Dedifferentiated amniotic fluid mesenchymal stem cell (primary cell): ENCODE data around the gene NDUFA7.
"Not testable (repeated sequence)": the region's sequence is repeated elsewhere in the genome, so short reads cannot be mapped to it uniquely, and the experiment has no call there.

Experiments used
- DNase-seq: peaks from one replicate; pipeline ENCODE4 v3.0.0-alpha.2; 2016; ENCODE audit errors: extremely low spot score

NDUFA7 gene

DNA sequence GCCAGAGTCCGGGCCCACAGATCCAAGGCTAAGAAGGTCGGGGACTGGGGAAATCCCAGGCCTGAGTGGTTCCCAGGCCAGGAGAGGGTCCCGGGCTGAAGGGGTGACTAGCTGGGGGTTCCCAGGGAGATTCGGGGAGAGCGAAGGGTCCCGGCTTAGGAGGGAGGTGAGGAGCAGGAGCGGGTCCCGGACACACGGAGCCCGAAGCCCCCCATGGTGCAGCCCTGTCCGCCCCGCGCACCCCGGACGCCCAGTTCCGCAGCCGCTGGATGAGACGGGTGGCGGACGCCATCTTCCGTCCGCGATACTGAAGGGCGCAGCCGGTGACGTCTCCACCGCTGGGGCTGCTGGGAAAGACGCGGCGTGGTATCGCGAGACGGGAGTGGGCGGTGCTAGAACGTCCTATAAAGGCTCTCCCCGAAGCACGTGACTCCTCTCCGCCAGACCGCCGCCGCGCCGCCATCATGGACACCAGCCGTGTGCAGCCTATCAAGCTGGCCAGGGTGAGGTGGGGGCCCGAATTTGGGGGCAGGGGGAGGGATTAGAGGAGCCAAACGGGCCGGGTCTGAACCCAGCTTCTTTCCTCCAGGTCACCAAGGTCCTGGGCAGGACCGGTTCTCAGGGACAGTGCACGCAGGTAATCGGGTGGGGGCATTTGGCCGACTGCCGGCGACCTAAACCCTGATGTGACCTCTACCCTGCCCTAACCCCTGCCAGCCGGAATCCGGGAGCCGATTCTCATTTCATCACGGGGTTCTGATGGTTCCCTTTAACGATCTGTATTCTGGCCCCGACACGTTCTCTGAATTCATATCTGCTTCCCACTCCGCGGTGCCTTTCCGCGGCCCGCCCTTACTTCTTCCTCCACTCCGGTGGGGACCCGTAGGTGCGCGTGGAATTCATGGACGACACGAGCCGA, at the start of gene NDUFA7, which contains the start of gene RPS28:
NDUFA7 (minus strand) TSS at position 309 of the 919 bp plus-strand sequence; CDS start at position 292, 17 bp downstream.
RPS28 (plus strand) TSS at position 430 of the 919 bp plus-strand sequence; CDS start at position 465, 35 bp downstream.
- peak; percentile 96 for DNase-seq

DNA sequence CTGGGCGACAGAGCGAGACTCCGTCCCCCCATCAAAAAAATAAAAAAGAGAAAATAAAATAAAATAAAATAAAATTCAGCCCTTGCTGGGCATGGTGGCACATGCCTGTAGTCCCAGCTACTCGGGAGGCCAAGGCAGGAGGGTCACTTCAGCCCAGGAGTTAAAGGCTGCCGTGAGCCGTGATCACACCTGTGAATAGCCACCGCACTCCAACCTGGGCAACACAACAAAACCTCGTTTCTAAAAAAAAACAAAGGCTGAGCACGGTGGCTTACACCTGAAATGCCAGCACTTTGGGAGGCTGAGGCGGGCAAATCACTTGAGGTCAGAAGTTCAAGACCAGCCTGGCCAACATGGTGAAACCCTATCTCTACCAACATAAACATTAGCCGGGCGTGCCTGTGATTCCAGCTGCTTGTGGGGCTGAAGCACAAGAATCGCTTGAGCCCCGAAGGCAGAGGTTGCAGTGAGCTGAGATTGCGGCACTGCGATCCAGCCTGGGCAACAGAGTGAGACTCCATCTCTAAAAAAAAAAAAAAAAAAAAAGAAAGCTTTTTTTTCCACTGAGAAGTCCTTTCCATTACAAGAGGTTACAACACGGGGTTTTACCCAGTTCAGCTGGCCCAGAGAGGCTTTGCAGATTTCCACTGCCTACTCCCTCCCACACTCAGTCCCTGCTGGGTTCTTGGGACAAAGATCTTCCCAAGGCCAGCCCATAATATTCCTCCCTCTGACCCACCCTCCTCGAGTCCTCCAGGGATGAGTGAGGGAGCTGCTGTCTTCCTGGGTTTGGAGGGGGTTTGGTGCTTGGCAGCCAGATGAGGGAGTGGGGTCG, 49.2 kb upstream of the NDUFA7 start:
- no peak for DNase-seq

GRCh38 chr19:8367327-8368001, 46.3 kb upstream of the NDUFA7 start:
- peak; percentile 93 for DNase-seq

GRCh38 chr19:8366961-8367326, 45.8 kb upstream of the NDUFA7 start:
- peak; percentile 10 for DNase-seq

DNA sequence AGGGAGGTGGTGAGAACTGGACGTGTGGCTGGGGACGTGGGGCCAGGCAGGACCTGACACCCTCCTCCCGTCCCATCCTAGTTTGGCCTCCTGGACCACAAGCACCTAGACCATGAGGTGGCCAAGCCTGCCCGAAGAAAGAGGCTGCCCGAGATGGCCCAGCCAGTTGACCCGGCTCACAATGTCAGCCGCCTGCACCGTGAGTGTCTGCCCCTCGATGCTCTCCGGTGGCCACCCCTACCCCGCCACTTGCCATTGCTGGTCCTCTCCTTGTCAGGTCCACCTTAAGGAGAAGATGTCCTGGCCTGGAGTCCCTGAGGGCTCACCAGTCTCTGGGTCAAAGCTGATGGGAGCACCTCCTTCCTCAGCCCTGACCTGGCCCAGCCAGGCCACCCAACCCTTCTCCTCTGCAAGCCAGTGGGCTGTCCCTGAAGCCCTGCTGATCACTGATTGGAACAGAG, 45.0 kb upstream of the NDUFA7 start:
- DNase-seq, result no peak

DNA sequence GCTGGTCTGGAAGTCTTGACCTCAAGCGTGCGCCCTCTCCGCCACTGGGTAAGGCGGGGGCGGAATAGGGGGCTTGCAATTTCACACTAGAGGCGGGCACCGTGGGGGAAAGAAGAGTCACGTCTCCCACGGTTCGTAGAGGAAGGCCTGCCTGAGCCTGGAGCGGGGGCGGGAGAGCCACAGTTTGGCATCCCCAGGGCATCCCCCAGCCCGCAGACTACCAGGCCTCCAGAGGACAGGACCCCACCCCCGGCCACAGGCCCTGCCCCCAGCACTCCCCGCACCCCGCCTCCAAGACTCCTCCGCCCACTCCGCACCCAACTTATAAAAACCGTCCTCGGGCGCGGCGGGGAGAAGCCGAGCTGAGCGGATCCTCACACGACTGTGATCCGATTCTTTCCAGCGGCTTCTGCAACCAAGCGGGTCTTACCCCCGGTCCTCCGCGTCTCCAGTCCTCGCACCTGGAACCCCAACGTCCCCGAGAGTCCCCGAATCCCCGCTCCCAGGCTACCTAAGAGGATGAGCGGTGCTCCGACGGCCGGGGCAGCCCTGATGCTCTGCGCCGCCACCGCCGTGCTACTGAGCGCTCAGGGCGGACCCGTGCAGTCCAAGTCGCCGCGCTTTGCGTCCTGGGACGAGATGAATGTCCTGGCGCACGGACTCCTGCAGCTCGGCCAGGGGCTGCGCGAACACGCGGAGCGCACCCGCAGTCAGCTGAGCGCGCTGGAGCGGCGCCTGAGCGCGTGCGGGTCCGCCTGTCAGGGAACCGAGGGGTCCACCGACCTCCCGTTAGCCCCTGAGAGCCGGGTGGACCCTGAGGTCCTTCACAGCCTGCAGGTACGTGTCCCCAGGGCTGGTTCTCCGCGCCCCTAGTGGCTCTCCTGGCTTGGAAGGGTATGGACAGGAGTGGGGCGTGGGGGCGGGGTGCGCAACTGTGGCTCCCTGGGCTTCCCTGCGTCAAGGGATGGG, 42.9 kb upstream of the NDUFA7 start, which contains the start of gene ANGPTL4:
ANGPTL4 (plus strand) TSS at position 353 of the 969 bp plus-strand sequence; CDS start at position 520, 167 bp downstream.
- DNase-seq, result peak; percentile 63

- DNase-seq, result peak; percentile 98
These were observed 41.0 kb upstream of the NDUFA7 start for GRCh38 chr19:8361921-8362793.

DNA sequence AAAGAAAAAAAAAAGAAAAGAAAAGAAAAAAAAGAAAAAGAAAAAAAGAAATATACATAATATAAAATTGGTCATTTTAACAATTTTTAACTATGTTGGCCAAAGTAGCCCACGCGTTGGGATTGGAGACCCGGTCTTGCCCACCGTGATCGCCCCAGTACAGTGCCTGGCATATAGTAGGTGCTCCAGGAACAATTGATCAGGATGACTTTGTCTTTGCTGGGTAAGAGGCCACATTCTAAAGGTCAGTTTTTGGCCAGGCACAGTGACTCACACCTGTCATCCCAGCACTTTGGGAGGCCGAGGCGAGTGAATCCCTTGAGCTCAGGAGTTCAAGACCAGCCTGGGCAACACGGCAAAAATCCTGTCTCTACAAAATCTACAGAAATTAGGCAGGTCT, 39.0 kb upstream of the NDUFA7 start:
- peak; percentile 3 for DNase-seq

- no peak for DNase-seq
These were observed 37.8 kb upstream of the NDUFA7 start for GRCh38 chr19:8358948-8359347.

DNA sequence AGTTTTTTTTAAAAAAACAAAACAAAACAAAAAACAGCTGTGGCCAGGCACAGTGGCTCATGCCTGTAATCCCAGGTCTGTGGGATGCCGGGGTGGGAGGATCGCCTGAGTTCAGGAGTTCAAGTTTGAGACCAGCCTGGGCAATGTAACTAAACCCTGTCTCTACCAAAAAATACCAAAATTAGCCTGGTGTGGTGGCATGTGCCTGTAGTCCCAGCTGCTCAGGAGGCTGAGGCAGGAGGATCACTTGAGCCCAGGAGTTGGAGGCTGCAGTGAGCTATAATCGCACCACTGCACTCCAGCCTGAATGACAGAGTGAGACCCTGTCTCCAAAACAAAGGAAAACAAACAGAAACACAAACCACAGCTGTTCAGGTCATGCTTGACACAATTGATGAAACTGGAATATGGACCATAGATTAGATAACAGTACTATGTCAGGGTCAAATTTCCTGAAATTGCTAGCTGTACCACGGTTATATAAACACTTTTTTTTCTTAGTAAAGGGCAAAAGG, 35.9 kb upstream of the NDUFA7 start:
- peak; percentile 8 for DNase-seq

DNA sequence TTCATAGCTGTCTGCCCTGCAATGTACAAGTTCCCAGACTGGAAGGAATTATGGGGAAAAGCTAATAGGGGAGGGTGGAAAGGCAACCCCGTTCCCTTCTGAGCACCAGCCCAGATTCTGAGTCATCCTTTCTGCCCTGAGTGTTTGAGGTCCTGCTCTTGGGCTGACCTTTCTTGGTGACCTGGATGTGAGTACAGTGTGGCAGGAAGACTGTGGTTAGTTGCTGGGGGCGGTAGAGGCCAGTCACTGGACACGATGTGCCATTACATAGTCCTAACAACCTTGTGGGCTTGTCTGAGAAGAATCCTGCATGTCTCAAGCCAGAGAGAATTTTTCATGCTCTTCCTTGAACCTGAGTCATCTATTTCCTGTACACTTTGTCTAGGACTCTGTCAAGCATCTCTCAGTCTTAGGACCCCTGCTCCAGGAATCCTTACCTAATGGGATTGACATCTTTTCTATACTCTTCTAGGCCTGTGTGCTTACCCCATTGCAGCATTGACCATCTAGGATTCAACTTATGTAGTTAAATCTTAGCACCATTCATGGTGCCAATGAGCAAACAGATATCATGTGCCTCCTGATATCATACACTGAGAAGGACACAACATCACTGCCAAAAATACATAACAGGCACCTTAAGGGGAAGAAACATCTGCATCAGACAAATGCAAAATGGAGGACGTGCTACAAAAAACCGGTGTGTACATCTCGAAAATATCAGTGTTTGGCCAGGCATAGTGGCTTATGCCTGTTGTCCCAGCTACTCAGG, 34.6 kb upstream of the NDUFA7 start:
- DNase-seq, result peak; percentile 40

DNA sequence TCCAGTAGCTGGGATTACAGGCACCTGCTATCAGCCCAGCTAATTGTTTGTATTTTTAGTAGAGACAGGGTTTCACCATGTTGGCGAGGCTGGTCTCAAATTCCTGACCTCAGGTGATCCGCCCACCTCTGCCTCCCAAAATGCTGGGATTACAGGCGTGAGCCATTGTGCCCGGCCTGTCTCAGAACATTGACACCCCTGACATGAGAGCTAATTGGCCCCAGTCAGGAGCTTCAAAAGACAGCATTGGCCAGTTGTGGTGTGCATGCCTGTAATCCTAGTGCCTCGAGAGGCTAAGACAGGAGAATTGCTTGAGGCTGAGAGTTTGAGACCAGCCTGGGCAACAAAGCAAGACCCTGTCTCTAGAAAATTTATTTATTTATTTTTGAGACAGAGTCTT, 31.7 kb upstream of the NDUFA7 start:
- not testable (repeated sequence) for DNase-seq

DNA sequence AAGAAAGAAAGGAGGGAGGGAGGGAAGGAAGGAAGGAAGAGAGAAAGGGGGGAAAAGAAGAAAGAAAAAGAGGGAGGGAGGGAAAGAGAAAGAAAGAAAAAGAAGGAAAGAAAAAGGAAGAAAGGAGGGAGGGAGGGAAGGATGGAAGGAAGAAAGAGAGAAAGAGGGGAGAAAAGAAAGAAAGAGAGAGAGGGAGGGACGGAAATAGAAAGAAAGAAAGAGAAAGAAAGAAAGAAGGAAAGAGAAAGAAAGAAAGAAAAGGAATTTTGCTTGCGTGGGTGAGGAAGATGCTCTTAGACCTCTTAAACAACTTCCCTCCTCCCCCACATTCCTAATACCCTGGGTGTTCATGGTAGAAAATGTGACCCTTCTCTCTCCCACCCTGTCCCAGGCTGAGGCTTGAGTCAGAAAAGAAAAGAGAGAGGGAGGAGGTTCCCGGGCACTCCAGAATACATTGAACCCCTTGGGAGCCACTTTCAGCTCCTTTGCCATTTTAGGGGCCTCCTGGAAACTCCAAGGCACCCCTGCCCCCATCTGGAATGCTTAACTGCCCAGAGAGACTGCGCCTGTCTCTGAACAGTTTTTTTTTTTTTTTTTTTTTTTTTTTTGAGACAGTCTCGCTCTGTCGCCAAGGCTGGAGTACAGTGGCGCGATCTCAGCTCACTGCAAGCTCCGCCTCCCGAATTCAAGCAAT, 31.1 kb upstream of the NDUFA7 start:
- peak; percentile 14 for DNase-seq

- peak; percentile 4 for DNase-seq
These were observed 28.6 kb upstream of the NDUFA7 start for GRCh38 chr19:8349629-8350372.

GRCh38 chr19:8343483-8343844, 22.3 kb upstream of the NDUFA7 start:
- no peak for DNase-seq

GRCh38 chr19:8342684-8343482, 21.7 kb upstream of the NDUFA7 start, which contains the start of gene KANK3:
KANK3 (minus strand) TSS chr19:8343262; CDS start chr19:8337828, 5,434 bp downstream.
- DNase-seq, result peak; percentile 68
